ENCODE data around the gene HSPG2.

The HSPG2 gene

DNA sequence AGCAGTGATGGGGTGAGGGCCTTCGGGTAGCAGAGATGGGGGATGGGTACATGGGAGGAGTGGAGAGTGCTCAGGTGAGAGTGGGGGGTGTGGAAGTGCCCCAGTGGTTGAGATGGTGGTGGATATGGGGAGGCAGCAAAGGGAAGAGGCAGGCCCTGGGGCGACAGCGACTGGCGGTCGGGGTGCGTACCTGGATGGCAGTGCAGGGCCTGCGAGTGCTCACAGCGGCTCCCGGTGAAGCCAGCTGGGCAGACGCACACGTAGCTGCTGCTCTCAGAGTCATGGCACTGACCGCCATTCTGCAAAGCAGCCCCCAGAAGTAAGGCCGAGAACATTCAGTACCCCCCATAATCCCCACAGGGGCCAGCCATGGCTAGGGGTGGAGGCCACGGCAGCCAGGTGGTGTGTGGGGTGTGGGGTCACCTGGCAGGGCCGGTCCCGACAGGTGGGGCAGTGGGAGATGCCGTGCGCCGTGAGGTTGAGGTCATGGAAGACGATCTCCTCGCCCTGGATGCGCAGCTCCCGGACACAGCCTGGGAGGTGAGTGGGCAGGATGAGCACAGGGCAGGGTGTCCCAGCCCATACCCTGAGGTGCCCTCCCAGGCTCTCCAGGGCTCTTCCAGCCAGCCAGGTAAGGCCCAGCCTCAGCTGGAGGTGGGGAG, 106.2 kb downstream of the HSPG2 start:
- Histone ChIP-seq H3K4me1 (ENCODE audit: insufficient read depth, low read length, severe bottlenecking) (no peaks in the 10 kb centered on the region), H3K9ac (ENCODE audit: low read length) (no peak overlapping the region), H3K9me2 (ENCODE audit: low read depth, low read length) (no peaks in the 10 kb centered on the region), H3K9me3 (ENCODE audit: low read length) (0 out of 2 replicates have a peak, but pooled peaks cover 8% of the 10 kb centered on the region), H3K4me2 (ENCODE audit: low read length) (no peak overlapping the region), H3K4me3 (ENCODE audit: low read depth, low read length, poor library complexity, severe bottlenecking) (no peak overlapping the region), H3K27me3 (ENCODE audit: insufficient read depth, low read length) (peaks cover 4% of the 10 kb centered on the region; the same call in 1 of the 2 replicates), H3F3A (ENCODE audit: insufficient read depth, low read length) (no peaks in the 10 kb centered on the region), H3K27ac (ENCODE audit: low read depth, low read length, poor library complexity, severe bottlenecking) (no peak overlapping the region), H4K20me1 (ENCODE audit: insufficient read depth, low read length) (no peaks in the 10 kb centered on the region), H3K36me3 (ENCODE audit: insufficient read depth, low read length) (peaks cover 6% of the 10 kb centered on the region; the same call in 1 of the 2 replicates), H3K79me2 (ENCODE audit: insufficient read depth, low read length) (no peaks in the 10 kb centered on the region), H2AFZ (ENCODE audit: low read length) (no peak overlapping the region)
- TF ChIP-seq EZH2 (IDR thresholded peaks at IDR 0.05; ENCODE audit: borderline replicate concordance, low read length) (no peak), CTCF (IDR thresholded peaks at IDR 0.05; ENCODE audit: low read length) (no peak)

DNA sequence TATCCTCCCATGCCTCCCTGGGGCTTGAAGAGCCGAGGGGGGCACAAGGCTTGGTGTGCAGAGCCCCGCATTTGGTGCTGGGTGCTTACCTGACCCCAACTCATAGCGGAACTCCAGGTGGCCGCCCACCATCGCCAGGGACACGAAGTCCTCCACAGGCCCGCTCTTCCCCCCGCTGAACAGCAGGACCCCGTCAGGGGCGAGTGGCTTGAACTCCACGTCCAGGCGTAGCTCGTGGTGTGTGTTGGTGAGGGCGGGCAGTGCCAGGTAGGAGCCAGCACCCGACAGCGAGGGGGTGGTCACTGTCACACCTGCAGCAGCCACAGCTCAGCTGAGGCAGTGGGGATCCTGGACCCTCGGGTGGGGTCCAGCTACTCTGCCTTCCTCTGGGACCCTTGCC, 107.8 kb downstream of the HSPG2 start:
- no peaks in the 10 kb centered on the region for H4K20me1 ChIP-seq (ENCODE audit: insufficient read depth, low read length)
- H3F3A ChIP-seq (ENCODE audit: insufficient read depth, low read length) = no peaks in the 10 kb centered on the region
- H2AFZ ChIP-seq (ENCODE audit: low read length) = no peak overlapping the region
- no peak overlapping the region for H3K4me2 ChIP-seq (ENCODE audit: low read length)
- H3K79me2 ChIP-seq (ENCODE audit: insufficient read depth, low read length) = no peaks in the 10 kb centered on the region
- no peak overlapping the region for H3K4me3 ChIP-seq (ENCODE audit: low read depth, low read length, poor library complexity, severe bottlenecking)
- H3K27me3 ChIP-seq (ENCODE audit: insufficient read depth, low read length) = peaks cover 4% of the 10 kb centered on the region; the same call in 1 of the 2 replicates
- no peaks in the 10 kb centered on the region for H3K9me3 ChIP-seq (ENCODE audit: low read length)
- peaks cover 6% of the 10 kb centered on the region; the same call in 1 of the 2 replicates for H3K36me3 ChIP-seq (ENCODE audit: insufficient read depth, low read length)
- no peaks in the 10 kb centered on the region for H3K9me2 ChIP-seq (ENCODE audit: low read depth, low read length)
- no peak overlapping the region for H3K9ac ChIP-seq (ENCODE audit: low read length)
- TF ChIP-seq EZH2 (IDR thresholded peaks at IDR 0.05; ENCODE audit: borderline replicate concordance, low read length) = no peak
- no peak for TF ChIP-seq CTCF (IDR thresholded peaks at IDR 0.05; ENCODE audit: low read length)
- H3K4me1 ChIP-seq (ENCODE audit: insufficient read depth, low read length, severe bottlenecking) = no peaks in the 10 kb centered on the region
- H3K27ac ChIP-seq (ENCODE audit: low read depth, low read length, poor library complexity, severe bottlenecking) = no peak overlapping the region

- Histone ChIP-seq H3K36me3 (ENCODE audit: insufficient read depth, low read length) (peaks cover 4% of the 10 kb centered on the region; the same call in 1 of the 2 replicates), H3K27me3 (ENCODE audit: insufficient read depth, low read length) (peaks cover 4% of the 10 kb centered on the region; the same call in 1 of the 2 replicates)
Measured at GRCh38 chr1:21828506-21829210, 108.5 kb downstream of the HSPG2 start.

More at GRCh38 chr1:21828506-21829210, 108.5 kb downstream of the HSPG2 start:
- Histone ChIP-seq H3K4me3 (ENCODE audit: low read depth, low read length, poor library complexity, severe bottlenecking) (no peak overlapping the region), H3K9me2 (ENCODE audit: low read depth, low read length) (no peaks in the 10 kb centered on the region), H3K4me2 (ENCODE audit: low read length) (no peak overlapping the region), H3K79me2 (ENCODE audit: insufficient read depth, low read length) (no peaks in the 10 kb centered on the region), H3K27ac (ENCODE audit: low read depth, low read length, poor library complexity, severe bottlenecking) (no peak overlapping the region), H2AFZ (ENCODE audit: low read length) (no peak overlapping the region), H3K9me3 (ENCODE audit: low read length) (no peaks in the 10 kb centered on the region), H4K20me1 (ENCODE audit: insufficient read depth, low read length) (no peaks in the 10 kb centered on the region), H3K4me1 (ENCODE audit: insufficient read depth, low read length, severe bottlenecking) (no peaks in the 10 kb centered on the region), H3F3A (ENCODE audit: insufficient read depth, low read length) (no peaks in the 10 kb centered on the region), H3K9ac (ENCODE audit: low read length) (no peak overlapping the region)
- TF ChIP-seq CTCF (IDR thresholded peaks at IDR 0.05; ENCODE audit: low read length) (no peak), EZH2 (IDR thresholded peaks at IDR 0.05; ENCODE audit: borderline replicate concordance, low read length) (no peak)

Data from OCI-LY1 (cell line).